Sigmoid colon (tissue), 7 donors: Measurements from ENCODE around the gene AEN. TPM values are rescaled to one million over a fixed set of nuclear protein-coding genes. Genes with fewer than 3 reads are reported as not detected.
A peak's percentile ranks its signal among the peaks of the same experiment; 100 is the strongest.

Source experiments
- DNase-seq: peaks from one replicate; pipeline ENCODE4 v3.0.0-alpha.2; 2019
- H3K27ac ChIP-seq, 4 donors: fragments of 200-600 bp; sonication (generic); one replicate each; pipeline ENCODE4 v1.5.1; 2016 to 2019; ENCODE audit warnings: mild to moderate bottlenecking in 1 of 4
- H3K27me3 ChIP-seq, 3 donors: fragments of 200-600 bp; sonication (generic); one replicate each; pipeline ENCODE4 v1.5.1; 2019; ENCODE audit warnings: mild to moderate bottlenecking in 1 of 3
- H3K36me3 ChIP-seq, 4 donors: fragments of 200-600 bp; sonication (generic); one replicate each; pipeline ENCODE4 v1.5.1; 2016 to 2019
- H3K4me1 ChIP-seq, 4 donors: fragments of 200-600 bp; sonication (generic); one replicate each; pipeline ENCODE4 v1.5.1; 2017 to 2019
- H3K4me3 ChIP-seq, 4 donors: fragments of 200-600 bp; sonication (generic); one replicate each; pipeline ENCODE4 v1.5.1; 2017 to 2019; ENCODE audit warnings: mild to moderate bottlenecking in 2 of 4, moderate library complexity in 1 of 4
- H3K9me3 ChIP-seq, 4 donors: fragments of 200-600 bp in 3 of 4; sonication (generic) in 3 of 4; one replicate each; pipeline versions ENCODE4 v1.5.1 to v1.6.1; 2013 to 2019
- EP300 ChIP-seq, 4 donors: sonication (generic); formaldehyde crosslinking; IDR thresholded peaks; one replicate each; pipeline ENCODE4 v1.6.1; 2017; ENCODE audit warnings: antibody characterized with exemption in 4 of 4
- POLR2A ChIP-seq, 2 donors: fragments of 450-650 bp; IDR thresholded peaks; one replicate each; pipeline ENCODE4 v1.6.1; 2016; ENCODE audit warnings: antibody characterized with exemption in 2 of 2, mild to moderate bottlenecking in 2 of 2, moderate library complexity in 2 of 2
- POLR2AphosphoS5 ChIP-seq, 4 donors: sonication (generic); formaldehyde crosslinking; IDR thresholded peaks; one replicate each; pipeline ENCODE4 v1.6.1; 2017; ENCODE audit warnings: antibody characterized with exemption in 4 of 4
- WGBS, 2 donors: extraction: QIAGEN DNeasy Blood & Tissue Kit; methylation state at CpG; one replicate each; pipeline ENCODE4 v1.1.7; 2013; 5-methylcytosine and 5-hydroxymethylcytosine counted together
- intact Hi-C: fragments of 100-400 bp; cut with DNase I; formaldehyde crosslinking; loops from one replicate; pipeline ENCODE4 v1.15.1; 2023
- polyA plus RNA-seq, 3 donors: library from polyadenylated mRNA; stranded (reverse); fragments of 200-250 nt; gene quantifications; one replicate each; pipeline ENCODE4 v1.2.3, GENCODE V29; 2013
- total RNA-seq, 4 donors: library from RNA; depleted of rRNA; stranded (reverse); fragments of >200 nt; gene quantifications; one replicate each; pipeline ENCODE4 v1.1.0, GENCODE V29; 2016
- TF ChIP-seq, protein P1 (sequence below), 4 experiments: fragments of 450-650 bp in 3 of 4; fragments of 200-600 bp in 1 of 4; IDR thresholded peaks; one replicate each; pipeline ENCODE4 v1.5.1; 2016 to 2019; ENCODE audit warnings: antibody characterized with exemption in 4 of 4, mild to moderate bottlenecking in 3 of 4, moderate library complexity in 2 of 4
- donor health status: healthy with polysubstance abuse.
- donor health status: Bipolar disorder and iron deficiency.
- donor health status: healthy.

AEN gene
- total and polyA plus RNA-seq, 7 donors = 4.2 to 19.7 (median 8.8) TPM

DNA sequence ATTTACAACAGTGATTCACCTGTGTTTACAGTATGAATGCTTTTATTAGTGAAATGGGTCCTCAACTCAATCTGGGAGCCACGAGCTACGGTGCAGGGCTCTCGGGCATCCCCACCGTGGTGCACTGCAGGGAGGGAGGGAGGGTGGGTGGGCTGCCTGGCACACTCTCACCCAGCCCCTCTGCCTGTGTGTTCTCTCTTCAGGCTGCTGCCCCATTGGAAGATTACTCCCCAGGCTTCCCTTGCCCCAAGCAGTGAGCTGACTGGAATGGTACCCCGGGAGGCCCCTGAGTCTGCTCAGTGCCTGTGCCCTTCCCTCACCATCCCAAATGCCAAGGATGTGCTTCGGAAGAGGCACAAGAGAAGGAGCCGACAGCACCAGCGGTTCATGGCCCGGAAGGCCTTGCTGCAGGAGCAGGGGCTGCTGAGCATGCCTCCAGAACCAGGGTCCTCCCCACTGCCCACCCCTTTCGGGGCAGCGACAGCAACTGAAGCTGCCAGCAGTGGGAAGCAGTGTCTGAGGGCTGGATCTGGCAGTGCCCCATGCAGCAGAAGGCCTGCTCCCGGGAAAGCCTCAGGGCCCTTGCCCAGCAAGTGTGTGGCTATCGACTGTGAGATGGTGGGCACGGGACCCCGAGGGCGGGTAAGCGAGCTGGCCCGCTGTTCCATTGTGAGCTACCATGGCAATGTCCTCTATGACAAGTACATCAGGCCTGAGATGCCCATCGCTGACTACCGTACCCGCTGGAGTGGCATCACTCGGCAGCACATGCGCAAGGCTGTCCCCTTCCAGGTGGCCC is 5.0 kb downstream of the AEN start:
- WGBS, 2 donors = 90 to 93% methylated on average over 23 of the region's 23 CpGs
- peak; percentile 51 for DNase-seq
- intact Hi-C loops = no loop called here

GRCh38 chr15:88627463-88627862 is 6.3 kb downstream of the AEN start:
- Histone ChIP-seq H3K9me3 (no peaks in the 10 kb centered on the region), H3K27me3 (no peaks in the 10 kb centered on the region), H3K27ac (no peak overlapping the region), H3K4me3 (no peak overlapping the region), H3K4me1 (peaks cover 0 to 28% (median 25%) of the 10 kb centered on the region in 4 donors), H3K36me3 (peaks cover 0 to 59% (median 20%) of the 10 kb centered on the region in 4 donors)
- intact Hi-C loops = no loop called here
- WGBS, 2 donors = 55 to 71% methylated on average over 1 of the region's 1 CpG
- DNase-seq = peak; percentile 9
- no peak for TF ChIP-seq EP300 (IDR thresholded peaks at IDR 0.05)
- TF ChIP-seq POLR2A (IDR thresholded peaks at IDR 0.05) = no peak
- TF ChIP-seq, protein P1, sequence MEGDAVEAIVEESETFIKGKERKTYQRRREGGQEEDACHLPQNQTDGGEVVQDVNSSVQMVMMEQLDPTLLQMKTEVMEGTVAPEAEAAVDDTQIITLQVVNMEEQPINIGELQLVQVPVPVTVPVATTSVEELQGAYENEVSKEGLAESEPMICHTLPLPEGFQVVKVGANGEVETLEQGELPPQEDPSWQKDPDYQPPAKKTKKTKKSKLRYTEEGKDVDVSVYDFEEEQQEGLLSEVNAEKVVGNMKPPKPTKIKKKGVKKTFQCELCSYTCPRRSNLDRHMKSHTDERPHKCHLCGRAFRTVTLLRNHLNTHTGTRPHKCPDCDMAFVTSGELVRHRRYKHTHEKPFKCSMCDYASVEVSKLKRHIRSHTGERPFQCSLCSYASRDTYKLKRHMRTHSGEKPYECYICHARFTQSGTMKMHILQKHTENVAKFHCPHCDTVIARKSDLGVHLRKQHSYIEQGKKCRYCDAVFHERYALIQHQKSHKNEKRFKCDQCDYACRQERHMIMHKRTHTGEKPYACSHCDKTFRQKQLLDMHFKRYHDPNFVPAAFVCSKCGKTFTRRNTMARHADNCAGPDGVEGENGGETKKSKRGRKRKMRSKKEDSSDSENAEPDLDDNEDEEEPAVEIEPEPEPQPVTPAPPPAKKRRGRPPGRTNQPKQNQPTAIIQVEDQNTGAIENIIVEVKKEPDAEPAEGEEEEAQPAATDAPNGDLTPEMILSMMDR (IDR thresholded peaks at IDR 0.05) = no peak
- TF ChIP-seq POLR2AphosphoS5 (IDR thresholded peaks at IDR 0.05) = no peak

More for the DNA sequence above, 5.0 kb downstream of the AEN start:
- Histone ChIP-seq H3K27me3 (no peaks in the 10 kb centered on the region), H3K4me3 (no peak overlapping the region), H3K9me3 (no peaks in the 10 kb centered on the region), H3K36me3 (peaks cover 0 to 52% (median 20%) of the 10 kb centered on the region in 4 donors), H3K4me1 (peaks cover 0 to 39% (median 36%) of the 10 kb centered on the region in 4 donors), H3K27ac (no peak overlapping the region)
- TF ChIP-seq, protein P1 (IDR thresholded peaks at IDR 0.05) = no peak
- TF ChIP-seq POLR2AphosphoS5 (IDR thresholded peaks at IDR 0.05) = no peak
- TF ChIP-seq EP300 (IDR thresholded peaks at IDR 0.05) = no peak
- no peak for TF ChIP-seq POLR2A (IDR thresholded peaks at IDR 0.05)

GRCh38 chr15:88628018-88628654 is 7.0 kb downstream of the AEN start:
- Histone ChIP-seq H3K9me3 (no peaks in the 10 kb centered on the region), H3K36me3 (peaks cover 0 to 59% (median 20%) of the 10 kb centered on the region in 4 donors), H3K4me3 (no peak overlapping the region), H3K27ac (no peak overlapping the region), H3K4me1 (peaks cover 0 to 21% (median 19%) of the 10 kb centered on the region in 4 donors), H3K27me3 (no peaks in the 10 kb centered on the region)
- WGBS, 2 donors = 91 to 94% methylated on average over 5 of the region's 5 CpGs
- no peak for TF ChIP-seq POLR2AphosphoS5 (IDR thresholded peaks at IDR 0.05)
- TF ChIP-seq, protein P1 (IDR thresholded peaks at IDR 0.05) = no peak
- TF ChIP-seq POLR2A (IDR thresholded peaks at IDR 0.05) = no peak
- TF ChIP-seq EP300 (IDR thresholded peaks at IDR 0.05) = no peak
- peak; percentile 54 for DNase-seq
- intact Hi-C loops = no loop called here

DNA sequence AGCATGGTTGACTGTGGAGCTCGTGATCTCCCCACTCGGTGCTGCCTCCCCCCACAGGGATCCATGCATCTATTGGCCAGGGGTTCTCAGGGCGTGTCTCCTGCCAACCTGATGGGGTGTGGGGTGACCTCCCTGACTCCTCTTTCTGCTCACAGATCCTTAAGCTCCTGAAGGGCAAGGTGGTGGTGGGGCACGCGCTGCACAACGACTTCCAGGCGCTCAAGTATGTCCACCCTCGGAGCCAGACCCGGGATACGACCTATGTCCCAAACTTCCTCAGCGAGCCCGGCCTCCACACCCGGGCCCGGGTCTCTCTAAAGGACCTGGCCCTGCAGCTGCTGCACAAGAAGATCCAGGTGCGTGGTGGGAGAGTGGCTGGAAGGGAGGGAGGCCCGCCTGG is 7.9 kb downstream of the AEN start:
- 89 to 96% methylated on average over 16 of the region's 16 CpGs for WGBS, 2 donors
- Histone ChIP-seq H3K27me3 (no peaks in the 10 kb centered on the region), H3K4me1 (peaks cover 0 to 12% (median 10%) of the 10 kb centered on the region in 4 donors), H3K4me3 (no peak overlapping the region), H3K27ac (no peak overlapping the region), H3K9me3 (no peaks in the 10 kb centered on the region), H3K36me3 (peaks cover 0 to 59% (median 20%) of the 10 kb centered on the region in 4 donors)
- DNase-seq = no peak
- TF ChIP-seq EP300 (IDR thresholded peaks at IDR 0.05) = no peak
- no peak for TF ChIP-seq POLR2A (IDR thresholded peaks at IDR 0.05)
- TF ChIP-seq, protein P1 (IDR thresholded peaks at IDR 0.05) = no peak
- TF ChIP-seq POLR2AphosphoS5 (IDR thresholded peaks at IDR 0.05) = no peak
- intact Hi-C loops = no loop called here
